Measurements from ENCODE around the gene MAGEB17. TPM values are rescaled to one million over a fixed set of nuclear protein-coding genes. Genes with fewer than 3 reads are reported as not detected.

Gene MAGEB17
- total and polyA plus RNA-seq, 2 experiments from 2014 or later = 0.14 to 0.42 TPM

DNA sequence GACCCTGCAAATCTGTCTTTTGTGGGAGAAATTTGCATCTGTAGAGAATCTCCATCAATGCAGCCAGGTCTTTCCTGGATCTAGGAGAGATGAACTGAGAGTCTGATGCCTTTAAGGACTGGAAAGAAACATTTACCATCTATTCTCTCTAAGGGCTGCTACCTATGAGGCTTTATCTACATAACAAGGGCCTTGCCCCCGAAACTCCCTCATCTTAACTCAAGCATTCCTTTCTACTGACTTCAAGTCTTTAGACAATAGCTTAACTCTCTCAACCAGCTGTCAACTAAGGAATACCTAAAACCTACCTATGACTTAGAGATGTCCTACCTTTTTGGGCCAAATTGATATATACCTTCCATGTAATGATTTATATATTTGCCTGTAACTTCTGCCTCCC, 32.1 kb downstream of the MAGEB17 start:
- TF ChIP-seq, protein P1, sequence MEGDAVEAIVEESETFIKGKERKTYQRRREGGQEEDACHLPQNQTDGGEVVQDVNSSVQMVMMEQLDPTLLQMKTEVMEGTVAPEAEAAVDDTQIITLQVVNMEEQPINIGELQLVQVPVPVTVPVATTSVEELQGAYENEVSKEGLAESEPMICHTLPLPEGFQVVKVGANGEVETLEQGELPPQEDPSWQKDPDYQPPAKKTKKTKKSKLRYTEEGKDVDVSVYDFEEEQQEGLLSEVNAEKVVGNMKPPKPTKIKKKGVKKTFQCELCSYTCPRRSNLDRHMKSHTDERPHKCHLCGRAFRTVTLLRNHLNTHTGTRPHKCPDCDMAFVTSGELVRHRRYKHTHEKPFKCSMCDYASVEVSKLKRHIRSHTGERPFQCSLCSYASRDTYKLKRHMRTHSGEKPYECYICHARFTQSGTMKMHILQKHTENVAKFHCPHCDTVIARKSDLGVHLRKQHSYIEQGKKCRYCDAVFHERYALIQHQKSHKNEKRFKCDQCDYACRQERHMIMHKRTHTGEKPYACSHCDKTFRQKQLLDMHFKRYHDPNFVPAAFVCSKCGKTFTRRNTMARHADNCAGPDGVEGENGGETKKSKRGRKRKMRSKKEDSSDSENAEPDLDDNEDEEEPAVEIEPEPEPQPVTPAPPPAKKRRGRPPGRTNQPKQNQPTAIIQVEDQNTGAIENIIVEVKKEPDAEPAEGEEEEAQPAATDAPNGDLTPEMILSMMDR (conservative IDR thresholded peaks at IDR 0.05; ENCODE audit: low read depth in 2 of 2) = no peak
- no peak for TF ChIP-seq STAT1 (IDR thresholded peaks at IDR 0.05; ENCODE audit: unreplicated experiment)
- TF ChIP-seq CREB1 (CRISPR knock-in tag; IDR thresholded peaks at IDR 0.05; ENCODE audit: low read depth) = no peak
- H3K27me3 ChIP-seq (ENCODE audit: insufficient read depth) = no peaks in the 10 kb centered on the region
- H3F3A ChIP-seq (replicated peaks; ENCODE audit: low read depth) = no peaks in the 10 kb centered on the region
- Mint-ChIP-seq H3K27ac (peak overlapping the region; percentile 19; the same call in 1 of the 2 replicates), H3K4me3 (no peak overlapping the region), H3K27me3 (ENCODE audit: insufficient read depth, low read depth, poor library complexity) (peaks cover 2% of the 10 kb centered on the region), H3K4me1 (peaks cover 20% of the 10 kb centered on the region; the same call in 2 of the 3 replicates), H3K36me3 (ENCODE audit: low read depth) (no peaks in the 10 kb centered on the region; the same call in 2 of the 3 replicates), H3K9me3 (no peaks in the 10 kb centered on the region; the same call in 2 of the 3 replicates)
- ATAC-seq (peak; percentile 95), DNase-seq (ENCODE audit: low spot score) (peak; percentile 67)
- no peaks in the 10 kb centered on the region for H3K36me3 ChIP-seq (ENCODE audit: insufficient read depth)
- no peak overlapping the region; the same call in 1 of the 2 replicates for H3K4me2 ChIP-seq
- no peaks in the 10 kb centered on the region for H4K20me1 ChIP-seq (replicated peaks; ENCODE audit: insufficient read depth)
- peaks cover 6% of the 10 kb centered on the region; the same call in 1 of the 2 replicates for H3K9me2 ChIP-seq (ENCODE audit: insufficient read depth)
- H3K4me1 ChIP-seq (ENCODE audit: insufficient read depth) = 0 out of 2 replicates have a peak, but pooled peaks cover 10% of the 10 kb centered on the region
- peak overlapping the region; percentile 90 for H3K27ac ChIP-seq (ENCODE audit: low read depth)
- no peak overlapping the region for H2AFZ ChIP-seq
- no peak overlapping the region for H3K4me3 ChIP-seq
- no peaks in the 10 kb centered on the region for H3K79me2 ChIP-seq (replicated peaks; ENCODE audit: insufficient read depth)

DNA sequence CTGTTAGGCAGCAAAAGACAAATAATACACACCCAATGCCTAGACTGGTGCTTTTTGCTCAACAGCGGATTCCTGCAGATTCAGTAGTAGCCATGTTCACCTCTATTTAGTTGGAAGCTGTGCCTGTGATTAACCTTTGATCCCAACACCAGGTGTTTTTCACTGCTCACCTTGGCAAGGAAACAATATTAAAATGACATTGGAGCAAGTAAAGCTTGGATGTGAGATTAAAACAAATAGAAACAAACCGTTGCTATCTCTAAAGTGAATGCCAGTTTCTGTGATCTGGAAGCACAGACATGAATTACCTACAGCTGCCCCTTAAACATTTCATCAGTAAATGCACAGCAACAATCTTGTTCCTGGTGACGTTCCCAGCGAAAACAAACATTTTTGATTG, 35.7 kb downstream of the MAGEB17 start:
- Histone ChIP-seq H3K79me2 (replicated peaks; ENCODE audit: insufficient read depth) (no peaks in the 10 kb centered on the region), H3K4me3 (no peak overlapping the region), H3K4me1 (ENCODE audit: insufficient read depth) (0 out of 2 replicates have a peak, but pooled peaks cover 10% of the 10 kb centered on the region), H3K27me3 (ENCODE audit: insufficient read depth) (no peaks in the 10 kb centered on the region), H3K4me2 (no peak overlapping the region), H3K27ac (ENCODE audit: low read depth) (no peak overlapping the region), H3K36me3 (ENCODE audit: insufficient read depth) (no peaks in the 10 kb centered on the region), H4K20me1 (replicated peaks; ENCODE audit: insufficient read depth) (no peaks in the 10 kb centered on the region), H2AFZ (no peak overlapping the region), H3K9me2 (ENCODE audit: insufficient read depth) (peaks cover 6% of the 10 kb centered on the region; the same call in 1 of the 2 replicates), H3F3A (replicated peaks; ENCODE audit: low read depth) (no peaks in the 10 kb centered on the region)
- ATAC-seq (no peak), DNase-seq (ENCODE audit: low spot score) (no peak)
- Mint-ChIP-seq H3K27me3 (ENCODE audit: insufficient read depth, low read depth, poor library complexity) (peaks cover 2% of the 10 kb centered on the region), H3K4me1 (peaks cover 16% of the 10 kb centered on the region; the same call in 2 of the 3 replicates), H3K36me3 (ENCODE audit: low read depth) (peaks cover 4% of the 10 kb centered on the region; the same call in 1 of the 3 replicates), H3K4me3 (no peak overlapping the region), H3K27ac (no peak overlapping the region), H3K9me3 (no peaks in the 10 kb centered on the region; the same call in 2 of the 3 replicates)
- TF ChIP-seq ZNF331 (CRISPR knock-in tag; IDR thresholded peaks at IDR 0.05; ENCODE audit: low read depth) = no peak
- TF ChIP-seq, protein P1 (conservative IDR thresholded peaks at IDR 0.05; ENCODE audit: low read depth in 2 of 2) = no peak
- TF ChIP-seq EZH2phosphoT487 (IDR thresholded peaks at IDR 0.05; ENCODE audit: unreplicated experiment) = no peak
- TF ChIP-seq, protein P2, sequence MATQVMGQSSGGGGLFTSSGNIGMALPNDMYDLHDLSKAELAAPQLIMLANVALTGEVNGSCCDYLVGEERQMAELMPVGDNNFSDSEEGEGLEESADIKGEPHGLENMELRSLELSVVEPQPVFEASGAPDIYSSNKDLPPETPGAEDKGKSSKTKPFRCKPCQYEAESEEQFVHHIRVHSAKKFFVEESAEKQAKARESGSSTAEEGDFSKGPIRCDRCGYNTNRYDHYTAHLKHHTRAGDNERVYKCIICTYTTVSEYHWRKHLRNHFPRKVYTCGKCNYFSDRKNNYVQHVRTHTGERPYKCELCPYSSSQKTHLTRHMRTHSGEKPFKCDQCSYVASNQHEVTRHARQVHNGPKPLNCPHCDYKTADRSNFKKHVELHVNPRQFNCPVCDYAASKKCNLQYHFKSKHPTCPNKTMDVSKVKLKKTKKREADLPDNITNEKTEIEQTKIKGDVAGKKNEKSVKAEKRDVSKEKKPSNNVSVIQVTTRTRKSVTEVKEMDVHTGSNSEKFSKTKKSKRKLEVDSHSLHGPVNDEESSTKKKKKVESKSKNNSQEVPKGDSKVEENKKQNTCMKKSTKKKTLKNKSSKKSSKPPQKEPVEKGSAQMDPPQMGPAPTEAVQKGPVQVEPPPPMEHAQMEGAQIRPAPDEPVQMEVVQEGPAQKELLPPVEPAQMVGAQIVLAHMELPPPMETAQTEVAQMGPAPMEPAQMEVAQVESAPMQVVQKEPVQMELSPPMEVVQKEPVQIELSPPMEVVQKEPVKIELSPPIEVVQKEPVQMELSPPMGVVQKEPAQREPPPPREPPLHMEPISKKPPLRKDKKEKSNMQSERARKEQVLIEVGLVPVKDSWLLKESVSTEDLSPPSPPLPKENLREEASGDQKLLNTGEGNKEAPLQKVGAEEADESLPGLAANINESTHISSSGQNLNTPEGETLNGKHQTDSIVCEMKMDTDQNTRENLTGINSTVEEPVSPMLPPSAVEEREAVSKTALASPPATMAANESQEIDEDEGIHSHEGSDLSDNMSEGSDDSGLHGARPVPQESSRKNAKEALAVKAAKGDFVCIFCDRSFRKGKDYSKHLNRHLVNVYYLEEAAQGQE (IDR thresholded peaks at IDR 0.05; ENCODE audit: unreplicated experiment) = no peak
